Right lobe of liver (tissue), 6 donors: ENCODE data around the gene LACC1. TPM values are rescaled to one million over a fixed set of nuclear protein-coding genes. Genes with fewer than 3 reads are reported as not detected.

Source experiments
- ATAC-seq, 4 donors: fragments of 200-7000 bp; cut with Tn5 transposase; one replicate each; pipeline ENCODE4 v1.9.1; 2020; ENCODE audit warnings: mild to moderate bottlenecking in 4 of 4, moderate library complexity in 4 of 4
- DNase-seq, 3 donors: peaks; one replicate each; pipeline ENCODE4 v3.0.0-alpha.2; 2020
- H3K27ac ChIP-seq, 3 donors: fragments of 200-600 bp; one replicate each; pipeline ENCODE4 v1.8.0; 2022
- H3K27me3 ChIP-seq, 2 donors: fragments of 200-600 bp; one replicate each; pipeline ENCODE4 v1.8.0; 2022
- H3K36me3 ChIP-seq, 4 donors: fragments of 200-600 bp; sonication (generic) in 1 of 4; one replicate each; pipeline versions ENCODE4 v1.5.1 to v1.8.0; 2017 to 2022; ENCODE audit warnings: control low read depth in 1 of 4
- H3K4me1 ChIP-seq, 4 donors: fragments of 200-600 bp; sonication (generic) in 1 of 4; one replicate each; pipeline versions ENCODE4 v1.5.1 to v1.8.0; 2017 to 2022; ENCODE audit warnings: control low read depth in 1 of 4
- H3K4me3 ChIP-seq, 3 donors: fragments of 200-600 bp; one replicate each; pipeline ENCODE4 v1.8.0; 2022
- H3K9me3 ChIP-seq, 4 donors: fragments of 200-600 bp; sonication (generic) in 1 of 4; one replicate each; pipeline versions ENCODE4 v1.5.1 to v1.8.0; 2017 to 2022; ENCODE audit warnings: control low read depth in 1 of 4
- POLR2A ChIP-seq: fragments of 450-650 bp; IDR thresholded peaks from one replicate; pipeline ENCODE4 v1.6.1; 2017; ENCODE audit warnings: antibody characterized with exemption, mild to moderate bottlenecking
- WGBS: methylation state at CpG from one replicate; pipeline ENCODE4 v1.1.6; 2018; ENCODE audit warnings: low coverage, low lambda C conversion rate; ENCODE audit not compliant: insufficient coverage; ENCODE audit errors: missing lambda C conversion rate; 5-methylcytosine and 5-hydroxymethylcytosine counted together
- intact Hi-C, 2 donors: fragments of 100-400 bp; cut with DNase I; formaldehyde crosslinking; loops; one replicate each; pipeline versions ENCODE4 v1.11.2 to v1.14.1; 2022
- long read RNA-seq: library from polyadenylated mRNA; unstranded; transcript quantifications from one replicate; pipeline ENCODE4 v2.0.0, GENCODE V29; 2019
- total RNA-seq, 6 experiments: library from RNA; depleted of rRNA in 2 of 6; stranded (reverse); fragments of >200 nt in 2 of 6; fragmentation: NEBNext Ultra II Directional in 3 of 6; extraction: Animal tissue kit (Norgen Biotek cat#: 25700) in 3 of 6; gene quantifications; one replicate each; pipeline versions ENCODE4 v1.1.0 to v1.2.4, GENCODE V29; 2016 to 2023
- TF ChIP-seq, protein P1 (sequence below), 4 donors: fragments of 200-600 bp in 3 of 4; fragments of 450-650 bp in 1 of 4; IDR thresholded peaks; one replicate each; pipeline versions ENCODE4 v1.5.1 to v1.8.0; 2016 to 2022; ENCODE audit warnings: antibody characterized with exemption in 4 of 4, mild to moderate bottlenecking in 2 of 4
- donor health status: DM: no; HTN: yes; CAD: no.
- donor health status: DM: no; HTN: no; CAD: no.
- donor health status: DM: no; HTN: no; CAD: no.
- donor health status: DM: no; HTN: yes; CAD: no.
- donor health status: DM: no; HTN: yes; CAD: no.

LACC1 gene
- 1 to 10 TPM; 2.7 to 8.4 (median 4.5) TPM for total RNA-seq
- long read RNA-seq, full-length matches to known transcripts, result 1 of 2 reads
- long read RNA-seq, partial matches to known transcripts, result 0 of 2 reads
- long read RNA-seq, other reads (novel, unspliced or antisense), result 1 of 2 reads

GRCh38 chr13:43879755-43880181 is at the start of gene LACC1:
Gene LACC1, plus strand, starts transcription at chr13:43879904. Its CDS starts 1,082 bp downstream, at chr13:43880986.
- ATAC-seq (peak; percentile 81 to 88 (median 84)), DNase-seq (peak in 1 of 3 donors; percentile 68)
- Histone ChIP-seq H3K27ac (peak within 1 kb of the TSS; percentile 89 to 95 (median 92)), H3K9me3 (no peaks in the 10 kb centered on the region), H3K4me3 (peak within 1 kb of the TSS; percentile 67 to 77 (median 77)), H3K36me3 (no peaks in the 10 kb centered on the region), H3K4me1 (peaks cover 0 to 9% (median 4%) of the 10 kb centered on the region in 4 donors), H3K27me3 (no peaks in the 10 kb centered on the region)
- intact Hi-C loops, result no loop called here
- no peak for TF ChIP-seq POLR2A
- TF ChIP-seq, protein P1, sequence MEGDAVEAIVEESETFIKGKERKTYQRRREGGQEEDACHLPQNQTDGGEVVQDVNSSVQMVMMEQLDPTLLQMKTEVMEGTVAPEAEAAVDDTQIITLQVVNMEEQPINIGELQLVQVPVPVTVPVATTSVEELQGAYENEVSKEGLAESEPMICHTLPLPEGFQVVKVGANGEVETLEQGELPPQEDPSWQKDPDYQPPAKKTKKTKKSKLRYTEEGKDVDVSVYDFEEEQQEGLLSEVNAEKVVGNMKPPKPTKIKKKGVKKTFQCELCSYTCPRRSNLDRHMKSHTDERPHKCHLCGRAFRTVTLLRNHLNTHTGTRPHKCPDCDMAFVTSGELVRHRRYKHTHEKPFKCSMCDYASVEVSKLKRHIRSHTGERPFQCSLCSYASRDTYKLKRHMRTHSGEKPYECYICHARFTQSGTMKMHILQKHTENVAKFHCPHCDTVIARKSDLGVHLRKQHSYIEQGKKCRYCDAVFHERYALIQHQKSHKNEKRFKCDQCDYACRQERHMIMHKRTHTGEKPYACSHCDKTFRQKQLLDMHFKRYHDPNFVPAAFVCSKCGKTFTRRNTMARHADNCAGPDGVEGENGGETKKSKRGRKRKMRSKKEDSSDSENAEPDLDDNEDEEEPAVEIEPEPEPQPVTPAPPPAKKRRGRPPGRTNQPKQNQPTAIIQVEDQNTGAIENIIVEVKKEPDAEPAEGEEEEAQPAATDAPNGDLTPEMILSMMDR (IDR thresholded peaks at IDR 0.05), result no peak
- WGBS, result 0% methylated on average over 17 of the region's 48 CpGs

GRCh38 chr13:43830497-43830881 is 49.2 kb upstream of the LACC1 start:
- Histone ChIP-seq H3K4me3 (no peak overlapping the region), H3K9me3 (no peaks in the 10 kb centered on the region), H3K27ac (no peak overlapping the region), H3K4me1 (no peaks in the 10 kb centered on the region), H3K27me3 (no peaks in the 10 kb centered on the region), H3K36me3 (no peaks in the 10 kb centered on the region)
- TF ChIP-seq, protein P1 (IDR thresholded peaks at IDR 0.05), result no peak
- TF ChIP-seq POLR2A, result no peak
- WGBS, result 49% methylated on average over 5 of the region's 5 CpGs
- DNase-seq, result no peak
- no peak for ATAC-seq
- intact Hi-C loops, result no loop called here

- TF ChIP-seq, protein P1 (IDR thresholded peaks at IDR 0.05), result no peak
- no peak for TF ChIP-seq POLR2A
- Histone ChIP-seq H3K27ac (no peak overlapping the region), H3K9me3 (no peaks in the 10 kb centered on the region), H3K4me3 (no peak overlapping the region), H3K36me3 (no peaks in the 10 kb centered on the region), H3K27me3 (no peaks in the 10 kb centered on the region), H3K4me1 (no peaks in the 10 kb centered on the region)
- intact Hi-C loops, result no loop called here
- no peak for DNase-seq
- ATAC-seq, result no peak
- 74% methylated on average over 2 of the region's 2 CpGs for WGBS
Observed at GRCh38 chr13:43831088-43831487, 48.6 kb upstream of the LACC1 start.

GRCh38 chr13:43835701-43836100 is 44.0 kb upstream of the LACC1 start:
- H3K9me3 ChIP-seq, result no peaks in the 10 kb centered on the region
- no peak for ATAC-seq
- intact Hi-C loops, result no loop called here
- TF ChIP-seq, protein P1 (IDR thresholded peaks at IDR 0.05), result no peak
- no peak for TF ChIP-seq POLR2A
- no peak overlapping the region for H3K27ac ChIP-seq
- no peaks in the 10 kb centered on the region for H3K27me3 ChIP-seq
- WGBS, result 93% methylated on average over 2 of the region's 2 CpGs
- H3K4me3 ChIP-seq, result no peak overlapping the region
- DNase-seq, result no peak
- H3K4me1 ChIP-seq, result no peaks in the 10 kb centered on the region
- no peaks in the 10 kb centered on the region for H3K36me3 ChIP-seq
